HCT116 (cell line): ENCODE measurements around the gene CDH4. TPM values are rescaled to one million over a fixed set of nuclear protein-coding genes. Genes with fewer than 3 reads are reported as not detected.

ENCODE experiments used
- ATAC-seq: fragments of 200-7000 bp; cut with Tn5 transposase; 2 replicates; pipeline ENCODE4 v1.9.1; 2020; ENCODE audit warnings: mild to moderate bottlenecking, moderate library complexity
- BruUV-seq: library from RNA; stranded (reverse); fragments of 400-500 nt; replicated peaks from 2 replicates; lab custom pipeline; 2021; lab: Mats Ljungman, UMichigan
- CTCF ChIA-PET: fragments of 300-600 bp; sonication (Branson Sonifier 250); formaldehyde crosslinking; loops from one replicate; lab custom pipeline; 2021; ENCODE audit warnings: antibody characterized with exemption; lab: Charles Lee
- POLR2A ChIA-PET: fragments of 300-600, 350-600 bp; sonication (Branson Sonifier 250); formaldehyde crosslinking; loops from one replicate; lab custom pipeline; 2021; ENCODE audit warnings: antibody characterized with exemption; lab: Charles Lee
- RAD21 ChIA-PET, 2 experiments: fragments of 300-600 bp; sonication (Branson Sonifier 250); formaldehyde crosslinking; loops; one replicate each; lab custom pipeline; 2023; ENCODE audit warnings: low total read pairs in 2 of 2; ENCODE audit not compliant: uncharacterized antibody in 2 of 2, unreplicated experiment in 2 of 2, low non-redundant PET in 1 of 2; lab: Charles Lee
- DNase-seq: peaks from one replicate; pipeline ENCODE4 v3.0.0-alpha.2; 2010; ENCODE audit warnings: low read depth, low spot score
- H2AFZ ChIP-seq: fragments of 200-600 bp; shearing (Covaris generic), sonication (generic); 2 replicates; pipeline ENCODE4 v1.6.1; 2017; ENCODE audit warnings: low read depth, mixed run types, mixed read lengths, antibody characterized with exemption, low read length; ENCODE audit not compliant: poor library complexity, severe bottlenecking
- H3K27ac ChIP-seq: 2 replicates; pipeline ENCODE4 v1.5.1; 2012; ENCODE audit warnings: low read depth, low read length
- H3K27me3 ChIP-seq: fragments of 200-600 bp; sonication (generic); 2 replicates; pipeline ENCODE4 v1.6.1; 2016; ENCODE audit warnings: mixed run types, low read length, mixed read lengths; ENCODE audit not compliant: insufficient read depth
- H3K36me3 ChIP-seq, 2 experiments: fragments of 200-500 bp in 1 of 2; fragments of 200-600 bp in 1 of 2; sonication (Bioruptor generic) in 1 of 2; sonication (generic) in 1 of 2; 2 replicates each; pipeline versions ENCODE4 v1.5.1 to v1.6.1; 2014 to 2016; ENCODE audit warnings: low read length in 2 of 2, inconsistent platforms in 1 of 2, mixed read lengths in 1 of 2, mixed run types in 1 of 2; ENCODE audit not compliant: insufficient read depth in 2 of 2, control insufficient read depth in 1 of 2
- H3K4me1 ChIP-seq, 2 experiments: fragments of 200-600 bp in 1 of 2; sonication (generic) in 1 of 2; 2 replicates each; pipeline versions ENCODE4 v1.5.1 to v1.6.1; 2012 to 2017; ENCODE audit warnings: low read length in 2 of 2, inconsistent platforms in 1 of 2, mild to moderate bottlenecking in 1 of 2, mixed read lengths in 1 of 2, mixed run types in 1 of 2, moderate library complexity in 1 of 2; ENCODE audit not compliant: insufficient read depth in 2 of 2, control insufficient read depth in 1 of 2
- H3K4me2 ChIP-seq: fragments of 200-600 bp; sonication (generic); 2 replicates; pipeline ENCODE4 v1.6.1; 2017; ENCODE audit warnings: mixed run types, low read length, mixed read lengths
- H3K4me3 ChIP-seq, 2 experiments: fragments of 200-600 bp in 1 of 2; sonication (generic) in 1 of 2; replicated peaks in 1 of 2; 2 replicates each; pipeline ENCODE4 v1.5.1; 2011 to 2016; ENCODE audit warnings: low read length in 2 of 2, control low read depth in 1 of 2, low read depth in 1 of 2, mild to moderate bottlenecking in 1 of 2, mixed read lengths in 1 of 2, mixed run types in 1 of 2
- H3K79me2 ChIP-seq: fragments of 200-600 bp; sonication (generic); 2 replicates; pipeline ENCODE4 v1.6.1; 2017; ENCODE audit warnings: mild to moderate bottlenecking, mixed run types, low read length, moderate library complexity, mixed read lengths; ENCODE audit not compliant: insufficient read depth
- H3K9ac ChIP-seq: fragments of 200-600 bp; sonication (generic); 2 replicates; pipeline ENCODE4 v1.6.1; 2016; ENCODE audit warnings: low read length, mixed read lengths
- H3K9me2 ChIP-seq: fragments of 200-600 bp; sonication (generic), shearing (Covaris generic); 2 replicates; pipeline ENCODE4 v1.6.1; 2017; ENCODE audit warnings: mixed run types, mild to moderate bottlenecking, moderate library complexity; ENCODE audit not compliant: insufficient read depth
- H3K9me3 ChIP-seq, 2 experiments: fragments of 200-500 bp in 1 of 2; fragments of 200-600 bp in 1 of 2; sonication (Bioruptor generic) in 1 of 2; sonication (generic) in 1 of 2; 2 replicates each; pipeline ENCODE4 v1.6.1; 2014 to 2017; ENCODE audit warnings: low read length in 2 of 2, mixed read lengths in 2 of 2, inconsistent platforms in 1 of 2, low read depth in 1 of 2, mild to moderate bottlenecking in 1 of 2, mixed run types in 1 of 2, moderate library complexity in 1 of 2; ENCODE audit not compliant: control insufficient read depth in 1 of 2, insufficient read depth in 1 of 2
- H4K20me1 ChIP-seq: fragments of 200-600 bp; sonication (generic), shearing (Covaris generic); 2 replicates; pipeline ENCODE4 v1.6.1; 2017; ENCODE audit warnings: mixed run types, mild to moderate bottlenecking, moderate library complexity; ENCODE audit not compliant: insufficient read depth
- CBX3 ChIP-seq: IDR thresholded peaks from 2 replicates; pipeline ENCODE4 v1.6.1; 2012; ENCODE audit warnings: low read depth
- CEBPB ChIP-seq: IDR thresholded peaks from 2 replicates; pipeline ENCODE4 v1.6.1; 2012; ENCODE audit warnings: low read depth
- CTCF ChIP-seq, 3 experiments: fragments of 200-600 bp in 1 of 3; sonication (generic) in 1 of 3; IDR thresholded peaks in 2 of 3; conservative IDR thresholded peaks in 1 of 3; 2 replicates each; pipeline ENCODE4 v1.5.1; 2012 to 2017; ENCODE audit warnings: low read depth in 2 of 3, low read length in 2 of 3, antibody characterized with exemption in 1 of 3, borderline replicate concordance in 1 of 3, control low read depth in 1 of 3, mild to moderate bottlenecking in 1 of 3, mixed read lengths in 1 of 3, mixed run types in 1 of 3, moderate library complexity in 1 of 3; ENCODE audit not compliant: insufficient read depth in 1 of 3
- EGR1 ChIP-seq: IDR thresholded peaks from 2 replicates; pipeline ENCODE4 v1.6.1; 2012; ENCODE audit warnings: low read depth
- ELF1 ChIP-seq: IDR thresholded peaks from 2 replicates; pipeline ENCODE4 v1.6.1; 2012; ENCODE audit warnings: low read depth, borderline replicate concordance
- EZH2 ChIP-seq: fragments of 200-600 bp; sonication (generic); IDR thresholded peaks from 2 replicates; pipeline ENCODE4 v1.6.1; 2017; ENCODE audit warnings: antibody characterized with exemption, mixed run types
- POLR2A ChIP-seq: IDR thresholded peaks from 2 replicates; pipeline ENCODE4 v1.7.0; 2011; ENCODE audit warnings: borderline replicate concordance; ENCODE audit not compliant: insufficient read depth, insufficient read length; ENCODE audit errors: extremely low read depth
- POLR2AphosphoS5 ChIP-seq: IDR thresholded peaks from 2 replicates; pipeline ENCODE4 v1.6.1; 2011; ENCODE audit warnings: mild to moderate bottlenecking, low read depth, low read length, moderate library complexity
- RAD21 ChIP-seq: IDR thresholded peaks from 2 replicates; pipeline ENCODE4 v1.6.1; 2012; ENCODE audit warnings: low read depth, mild to moderate bottlenecking
- SRF ChIP-seq: IDR thresholded peaks from 2 replicates; pipeline ENCODE4 v1.6.1; 2012; ENCODE audit warnings: low read depth
- TCF7L2 ChIP-seq: IDR thresholded peaks from 2 replicates; pipeline ENCODE4 v1.7.0; 2011; ENCODE audit warnings: borderline replicate concordance, inconsistent platforms; ENCODE audit not compliant: insufficient read depth, insufficient read length; ENCODE audit errors: extremely low read depth
- YY1 ChIP-seq: IDR thresholded peaks from 2 replicates; pipeline ENCODE4 v1.6.1; 2011; ENCODE audit warnings: low read length, low read depth, moderate library complexity, mild to moderate bottlenecking; ENCODE audit not compliant: insufficient replicate concordance; ENCODE audit errors: extremely low read depth
- ZFX ChIP-seq: fragments of 450-650 bp; IDR thresholded peaks from 2 replicates; pipeline ENCODE4 v1.6.1; 2017
- intact Hi-C: fragments of 100-400 bp; cut with micrococcal nuclease; formaldehyde crosslinking; loops from 2 replicates; pipeline ENCODE4 v1.10.0; 2022
- total RNA-seq: library from RNA; stranded (reverse); gene quantifications from one replicate; pipeline ENCODE4 v1.2.1, GENCODE V29; 2021; ENCODE audit not compliant: unreplicated experiment
- TF ChIP-seq, protein P1 (sequence below): IDR thresholded peaks from 2 replicates; pipeline ENCODE4 v1.6.1; 2012
- TF ChIP-seq, protein P2 (sequence below): IDR thresholded peaks from 2 replicates; pipeline ENCODE4 v1.6.1; 2012

CDH4 gene
- total RNA-seq, 1 experiment from 2014 or later: not detected

GRCh38 chr20:61345656-61346055 is 93.6 kb downstream of the CDH4 start:
- RAD21 ChIA-PET: no interaction called here
- CTCF ChIA-PET: no interaction called here
- TF ChIP-seq YY1: no peak
- no peak for TF ChIP-seq CTCF (IDR thresholded peaks at IDR 0.05 in 2 of 3, conservative IDR thresholded peaks at IDR 0.05 in 1 of 3; ENCODE audit: borderline replicate concordance in 1 of 3, insufficient read depth in 1 of 3, low read depth in 2 of 3, low read length in 2 of 3)
- TF ChIP-seq RAD21: no peak
- no peak for TF ChIP-seq CBX3
- TF ChIP-seq EGR1: no peak
- TF ChIP-seq, protein P1, sequence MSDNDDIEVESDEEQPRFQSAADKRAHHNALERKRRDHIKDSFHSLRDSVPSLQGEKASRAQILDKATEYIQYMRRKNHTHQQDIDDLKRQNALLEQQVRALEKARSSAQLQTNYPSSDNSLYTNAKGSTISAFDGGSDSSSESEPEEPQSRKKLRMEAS: no peak
- TF ChIP-seq POLR2AphosphoS5: no peak
- TF ChIP-seq POLR2A: no peak
- no peak for TF ChIP-seq SRF
- H3K4me1 ChIP-seq: no peaks in the 10 kb centered on the region
- H3K27ac ChIP-seq: no peak overlapping the region
- H2AFZ ChIP-seq: no peak overlapping the region
- no TSS peak for BruUV-seq
- intact Hi-C loops: no loop called here
- H3K9me3 ChIP-seq: peaks cover 0 to 5% of the 10 kb centered on the region in 2 experiments; a peak in 1 of 4 replicates
- H3K27me3 ChIP-seq: no peaks in the 10 kb centered on the region
- no peak overlapping the region for H3K9ac ChIP-seq
- H3K4me2 ChIP-seq: no peak overlapping the region
- DNase-seq (no peak), ATAC-seq (no peak)
- H3K36me3 ChIP-seq: no peaks in the 10 kb centered on the region
- no peaks in the 10 kb centered on the region for H3K9me2 ChIP-seq
- H4K20me1 ChIP-seq: no peaks in the 10 kb centered on the region
- H3K4me3 ChIP-seq: no peak overlapping the region
- no peaks in the 10 kb centered on the region for H3K79me2 ChIP-seq
- POLR2A ChIA-PET: no interaction called here

DNA sequence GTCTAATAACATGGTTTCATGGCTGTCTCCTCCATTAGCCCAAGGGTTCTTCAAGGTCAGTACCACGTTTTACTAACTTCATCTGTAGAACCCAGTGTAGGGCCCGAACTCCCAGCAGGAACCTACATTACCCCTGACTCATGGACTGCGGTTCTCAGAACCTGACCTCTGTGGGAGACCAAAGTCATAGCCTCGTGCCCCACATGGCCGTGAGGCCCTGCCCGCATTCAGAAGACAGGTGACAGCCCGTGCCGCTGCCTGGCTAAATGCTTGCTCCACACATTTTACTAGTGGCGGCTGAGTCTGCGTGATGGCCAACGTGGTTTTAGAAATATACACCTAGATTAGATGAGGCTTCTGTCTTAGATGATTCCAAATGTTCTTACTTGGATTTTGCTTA is 94.9 kb downstream of the CDH4 start:
- intact Hi-C loops: no loop called here
- CTCF ChIA-PET: no interaction called here
- H2AFZ ChIP-seq: no peak overlapping the region
- H3K9me2 ChIP-seq: no peaks in the 10 kb centered on the region
- RAD21 ChIA-PET: no interaction called here
- no peaks in the 10 kb centered on the region for H3K36me3 ChIP-seq
- DNase-seq: no peak
- POLR2A ChIA-PET: no interaction called here
- ATAC-seq: no peak
- TF ChIP-seq CBX3 (no peak), SRF (no peak), TCF7L2 (no peak), EZH2 (no peak), RAD21 (no peak), CEBPB (no peak), ELF1 (no peak), ZFX (no peak)
- TF ChIP-seq, protein P1: no peak
- TF ChIP-seq, protein P2, sequence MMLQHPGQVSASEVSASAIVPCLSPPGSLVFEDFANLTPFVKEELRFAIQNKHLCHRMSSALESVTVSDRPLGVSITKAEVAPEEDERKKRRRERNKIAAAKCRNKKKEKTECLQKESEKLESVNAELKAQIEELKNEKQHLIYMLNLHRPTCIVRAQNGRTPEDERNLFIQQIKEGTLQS: no peak
- peaks cover 0 to 5% of the 10 kb centered on the region in 2 experiments; a peak in 1 of 4 replicates for H3K9me3 ChIP-seq
- H3K9ac ChIP-seq: no peak overlapping the region
- H3K4me2 ChIP-seq: no peak overlapping the region
- H3K4me1 ChIP-seq: no peaks in the 10 kb centered on the region
- H3K79me2 ChIP-seq: no peaks in the 10 kb centered on the region
- H3K4me3 ChIP-seq: no peak overlapping the region
- no peaks in the 10 kb centered on the region for H4K20me1 ChIP-seq
- no peak overlapping the region for H3K27ac ChIP-seq
- no peaks in the 10 kb centered on the region for H3K27me3 ChIP-seq
- no TSS peak for BruUV-seq
